ENCODE data around the gene GPR17. TPM values are rescaled to one million over a fixed set of nuclear protein-coding genes. Genes with fewer than 3 reads are reported as not detected.

The GPR17 gene
- total RNA-seq, 1 donor from 2014 or later, result 6.1 TPM

GRCh38 chr2:127614731-127615130, 31.2 kb upstream of the GPR17 start:
- no peak for DNase-seq

GRCh38 chr2:127615511-127616166, 30.3 kb upstream of the GPR17 start:
- no peak for DNase-seq

- no peak for DNase-seq
Observed at GRCh38 chr2:127618551-127619202, 27.3 kb upstream of the GPR17 start.

DNA sequence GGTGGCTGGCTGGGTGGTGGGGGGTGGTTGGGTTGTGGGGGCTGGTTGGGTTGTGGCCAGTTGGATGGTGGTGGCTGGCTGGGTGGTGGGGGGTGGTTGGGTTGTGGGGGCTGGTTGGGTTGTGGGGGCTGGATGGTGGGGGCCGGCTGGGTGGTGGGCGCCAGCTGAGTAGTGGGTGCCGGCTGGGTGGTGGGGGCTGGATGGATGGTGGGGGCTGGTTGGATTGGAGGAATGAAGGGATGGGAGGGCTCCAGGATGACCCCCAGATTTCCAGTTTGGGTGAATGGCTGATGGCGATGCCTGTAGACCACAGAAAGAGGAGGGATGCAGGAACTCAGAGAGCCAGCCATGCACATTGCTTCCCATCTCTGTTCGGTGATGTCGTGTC, 26.8 kb upstream of the GPR17 start:
- DNase-seq, result no peak

- DNase-seq, result no peak
Observed at GRCh38 chr2:127619877-127620705, 25.9 kb upstream of the GPR17 start.

GRCh38 chr2:127620866-127621265, 25.1 kb upstream of the GPR17 start:
- DNase-seq, result no peak

DNA sequence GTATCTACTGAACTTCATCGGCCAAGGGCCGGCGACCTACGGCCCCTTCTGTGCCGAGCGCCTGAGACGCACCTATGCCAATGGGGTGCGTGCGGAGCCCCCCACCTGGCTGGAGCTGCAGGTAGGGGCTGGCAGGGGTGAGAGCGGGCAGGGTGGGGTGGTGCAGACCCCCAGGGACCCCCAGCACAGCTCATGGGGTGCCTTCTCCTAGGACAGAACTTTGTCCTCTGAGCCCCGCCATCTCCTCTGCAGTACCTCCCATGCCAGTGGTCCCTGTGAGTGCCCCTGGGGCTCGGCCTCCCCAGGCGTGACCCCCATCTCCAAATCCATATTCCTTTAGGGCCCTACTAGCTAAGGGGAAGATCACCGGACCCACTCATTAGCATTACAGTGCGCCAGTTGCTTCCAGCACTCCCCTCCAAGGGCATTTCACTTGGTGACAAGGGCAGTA, 23.9 kb upstream of the GPR17 start:
- DNase-seq, result no peak

GRCh38 chr2:127622561-127623387, 23.2 kb upstream of the GPR17 start:
- DNase-seq, result no peak

GRCh38 chr2:127623388-127624319, 22.3 kb upstream of the GPR17 start:
- no peak for DNase-seq

DNA sequence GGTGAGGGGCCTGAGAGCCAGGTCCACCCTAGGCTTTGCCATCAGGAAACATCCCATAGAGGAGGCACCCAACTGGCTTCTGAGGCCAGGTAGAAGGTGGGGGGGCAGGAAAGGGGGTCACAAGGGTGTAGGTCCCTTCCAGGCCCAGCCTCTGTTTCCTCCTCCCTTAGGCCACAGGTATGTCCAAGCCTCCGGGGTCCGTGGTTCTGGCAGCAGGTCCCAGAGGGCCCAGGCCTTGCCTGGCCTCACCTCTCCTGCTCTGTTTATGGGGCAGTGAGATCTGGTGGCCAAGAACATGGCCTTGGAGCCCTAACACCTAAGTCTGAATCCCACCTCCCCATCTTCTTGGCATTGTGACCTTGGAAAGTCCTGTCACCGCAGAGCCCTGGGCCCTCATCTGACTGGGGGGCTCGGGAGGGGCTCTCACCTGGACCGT, 21.6 kb upstream of the GPR17 start:
- DNase-seq, result no peak

- no peak for DNase-seq
Observed at GRCh38 chr2:127624756-127625571, 21.0 kb upstream of the GPR17 start.

DNA sequence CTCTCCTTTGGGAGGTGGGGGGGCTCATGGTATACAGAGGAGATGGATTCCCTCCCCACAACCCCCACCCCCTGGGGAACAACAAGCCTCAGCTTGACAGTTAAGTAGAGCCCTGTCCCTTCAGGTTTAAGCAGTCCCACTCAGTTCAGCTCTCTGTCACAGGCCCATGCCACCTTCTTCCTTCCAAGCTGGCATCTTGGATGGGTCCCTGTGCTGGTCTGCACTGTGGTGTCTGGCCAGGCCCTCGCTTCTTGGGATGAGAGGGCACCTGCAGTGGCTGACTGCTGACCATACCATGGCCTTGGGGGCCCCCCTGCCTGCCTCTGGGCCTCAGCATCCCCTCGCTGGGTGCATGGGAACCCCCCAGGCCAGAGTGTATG, 20.4 kb upstream of the GPR17 start:
- no peak for DNase-seq

DNA sequence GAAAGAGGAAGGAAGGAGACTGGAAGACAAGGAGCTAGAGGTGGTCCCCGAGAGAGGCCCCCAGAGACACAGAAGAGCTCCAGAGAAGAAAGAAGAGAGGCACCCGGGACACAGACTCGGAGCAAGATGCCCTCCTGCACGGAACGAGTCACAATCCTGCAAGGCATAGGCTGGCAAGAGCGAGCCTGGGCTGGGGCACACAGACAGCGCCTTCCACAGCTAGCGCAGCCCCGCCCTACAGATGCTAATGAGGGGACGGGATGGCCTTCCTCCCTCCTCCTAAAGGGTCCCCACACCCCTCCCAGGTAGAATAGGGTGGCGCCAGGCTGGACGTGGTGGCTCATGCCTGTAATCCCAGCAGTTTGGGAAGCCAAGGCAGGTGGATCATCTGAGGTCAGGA, 19.8 kb upstream of the GPR17 start:
- no peak for DNase-seq

GRCh38 chr2:127626917-127627739, 18.8 kb upstream of the GPR17 start:
- no peak for DNase-seq

GRCh38 chr2:127627740-127628571, 18.0 kb upstream of the GPR17 start:
- DNase-seq, result no peak

DNA sequence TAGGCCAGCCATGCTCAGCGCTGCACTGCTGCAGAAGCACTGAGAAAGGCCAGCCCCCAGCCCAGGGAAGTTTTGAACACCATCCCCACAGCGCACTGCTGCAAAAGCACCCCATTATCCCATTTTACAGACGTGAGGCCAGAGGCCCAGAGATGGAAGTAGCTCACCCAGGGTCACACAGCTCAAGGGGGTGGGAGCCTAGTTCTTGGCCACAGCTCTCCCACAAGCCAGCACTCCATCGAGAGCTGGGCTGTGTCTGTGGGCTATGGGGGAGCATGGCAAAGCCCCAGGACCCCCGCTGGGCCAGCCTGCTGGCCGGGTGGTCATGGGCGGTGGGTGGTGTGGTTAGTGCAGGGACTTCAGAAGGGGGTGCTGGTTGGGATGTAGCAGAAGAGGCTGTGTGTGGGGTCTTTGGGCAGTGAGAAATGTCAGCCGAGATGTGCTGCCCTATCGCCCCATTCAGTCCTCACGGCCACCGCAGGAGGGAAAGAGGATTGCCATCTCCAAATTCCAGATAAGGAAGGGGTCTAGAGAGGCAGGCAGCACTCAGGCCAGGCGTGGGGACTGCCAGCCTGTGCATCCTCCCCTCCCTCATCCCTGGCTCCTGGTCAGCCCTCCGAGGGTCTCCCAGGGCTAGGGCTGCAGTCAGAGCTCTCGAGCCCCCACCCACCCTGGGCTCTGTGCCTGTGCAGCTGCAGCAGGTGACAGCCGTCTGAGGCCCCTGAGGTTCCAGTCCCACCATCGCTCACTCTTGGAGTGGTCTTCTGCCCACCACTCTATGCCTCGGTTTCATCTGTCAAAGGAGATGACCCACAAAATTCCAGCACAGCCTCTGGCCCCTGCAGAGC, 17.0 kb upstream of the GPR17 start:
- no peak for DNase-seq

GRCh38 chr2:127629637-127630036, 16.3 kb upstream of the GPR17 start:
- DNase-seq, result no peak
